ENCODE measurements around the gene HDAC4.

The HDAC4 gene

DNA sequence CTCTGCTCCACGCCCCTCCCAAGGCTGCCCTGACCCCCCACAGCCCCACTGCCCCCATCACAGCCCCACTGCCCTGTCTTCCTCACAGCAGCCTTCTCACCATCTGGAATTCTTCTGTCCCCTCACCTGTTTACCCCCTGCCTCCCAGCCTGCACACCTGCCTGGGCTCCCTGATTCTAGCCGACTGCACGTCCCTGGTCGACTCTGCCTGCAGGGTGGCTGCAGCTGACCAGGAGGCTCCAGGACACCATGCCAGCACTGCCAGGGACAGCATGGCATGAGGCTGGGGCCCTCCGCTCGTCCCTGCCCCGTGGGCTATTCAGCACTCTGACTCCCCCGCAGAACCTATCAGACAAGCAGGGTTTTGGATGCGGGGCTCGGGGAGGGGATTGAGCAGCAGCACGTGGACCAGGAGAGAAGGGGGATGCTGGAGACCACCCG, 254.1 kb downstream of the HDAC4 start:
- Histone ChIP-seq H3F3A (ENCODE audit: insufficient read depth) (no peaks in the 10 kb centered on the region), H3K9me3 (ENCODE audit: insufficient read depth, low read length) (no peaks in the 10 kb centered on the region), H2AFZ (ENCODE audit: low read depth, low read length, severe bottlenecking) (no peak overlapping the region), H4K20me1 (ENCODE audit: low read depth, low read length) (no peaks in the 10 kb centered on the region), H3K27ac (ENCODE audit: low read depth, low read length) (no peak overlapping the region), H3K4me3 (ENCODE audit: insufficient read depth, low read length, poor library complexity, severe bottlenecking) (no peak overlapping the region), H3K9me2 (replicated peaks; ENCODE audit: insufficient read depth, low read length) (no peaks in the 10 kb centered on the region), H3K27me3 (ENCODE audit: low read length) (no peaks in the 10 kb centered on the region), H3K9ac (ENCODE audit: low read length) (no peak overlapping the region), H3K36me3 (ENCODE audit: low read length) (no peaks in the 10 kb centered on the region), H3K79me2 (ENCODE audit: insufficient read depth, low read length) (no peaks in the 10 kb centered on the region), H3K4me2 (ENCODE audit: low read depth, low read length, poor library complexity, severe bottlenecking) (no peak overlapping the region)
- no peak for TF ChIP-seq EZH2phosphoT487 (conservative IDR thresholded peaks at IDR 0.05; ENCODE audit: low read length)
- TF ChIP-seq, protein P1, sequence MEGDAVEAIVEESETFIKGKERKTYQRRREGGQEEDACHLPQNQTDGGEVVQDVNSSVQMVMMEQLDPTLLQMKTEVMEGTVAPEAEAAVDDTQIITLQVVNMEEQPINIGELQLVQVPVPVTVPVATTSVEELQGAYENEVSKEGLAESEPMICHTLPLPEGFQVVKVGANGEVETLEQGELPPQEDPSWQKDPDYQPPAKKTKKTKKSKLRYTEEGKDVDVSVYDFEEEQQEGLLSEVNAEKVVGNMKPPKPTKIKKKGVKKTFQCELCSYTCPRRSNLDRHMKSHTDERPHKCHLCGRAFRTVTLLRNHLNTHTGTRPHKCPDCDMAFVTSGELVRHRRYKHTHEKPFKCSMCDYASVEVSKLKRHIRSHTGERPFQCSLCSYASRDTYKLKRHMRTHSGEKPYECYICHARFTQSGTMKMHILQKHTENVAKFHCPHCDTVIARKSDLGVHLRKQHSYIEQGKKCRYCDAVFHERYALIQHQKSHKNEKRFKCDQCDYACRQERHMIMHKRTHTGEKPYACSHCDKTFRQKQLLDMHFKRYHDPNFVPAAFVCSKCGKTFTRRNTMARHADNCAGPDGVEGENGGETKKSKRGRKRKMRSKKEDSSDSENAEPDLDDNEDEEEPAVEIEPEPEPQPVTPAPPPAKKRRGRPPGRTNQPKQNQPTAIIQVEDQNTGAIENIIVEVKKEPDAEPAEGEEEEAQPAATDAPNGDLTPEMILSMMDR (IDR thresholded peaks at IDR 0.05; ENCODE audit: insufficient read depth, low read length, poor library complexity, severe bottlenecking): no peak

DNA sequence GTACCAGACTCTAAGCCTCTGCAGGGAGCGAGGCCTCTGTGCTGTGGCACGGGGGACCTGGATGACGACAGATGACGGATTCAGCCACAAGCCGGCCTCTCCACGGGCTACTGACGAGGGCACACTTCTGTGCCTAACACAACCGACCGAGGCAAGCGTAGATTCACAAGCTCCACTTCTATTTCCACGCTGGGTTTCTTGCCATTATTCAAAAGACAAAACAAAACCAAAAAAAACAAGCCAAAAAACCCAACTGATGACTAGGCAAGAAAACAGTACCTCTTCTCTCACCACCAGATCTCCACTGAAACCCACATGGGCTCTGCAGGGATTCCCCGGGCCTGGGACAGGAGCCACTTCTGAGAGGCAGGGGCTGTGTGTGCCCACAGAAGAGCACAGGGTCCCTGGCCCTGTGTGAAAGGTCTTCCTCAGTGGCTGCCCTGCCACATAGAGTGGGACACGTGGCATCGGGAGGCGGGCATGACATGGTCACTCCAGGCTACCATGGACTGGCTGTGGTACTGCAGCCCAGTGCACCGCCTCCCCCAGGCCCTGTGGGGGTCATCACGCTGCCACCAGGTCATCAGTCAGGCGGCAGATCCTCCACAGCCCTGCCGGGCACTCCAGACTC, 254.7 kb downstream of the HDAC4 start:
- Histone ChIP-seq H3K4me2 (ENCODE audit: low read depth, low read length, poor library complexity, severe bottlenecking) (no peak overlapping the region), H3K4me3 (ENCODE audit: insufficient read depth, low read length, poor library complexity, severe bottlenecking) (no peak overlapping the region), H3K9ac (ENCODE audit: low read length) (no peak overlapping the region), H4K20me1 (ENCODE audit: low read depth, low read length) (no peaks in the 10 kb centered on the region), H3K27me3 (ENCODE audit: low read length) (no peaks in the 10 kb centered on the region), H3K9me2 (replicated peaks; ENCODE audit: insufficient read depth, low read length) (no peaks in the 10 kb centered on the region), H3K36me3 (ENCODE audit: low read length) (no peaks in the 10 kb centered on the region), H3K9me3 (ENCODE audit: insufficient read depth, low read length) (no peaks in the 10 kb centered on the region), H2AFZ (ENCODE audit: low read depth, low read length, severe bottlenecking) (no peak overlapping the region), H3K27ac (ENCODE audit: low read depth, low read length) (no peak overlapping the region), H3K79me2 (ENCODE audit: insufficient read depth, low read length) (no peaks in the 10 kb centered on the region), H3F3A (ENCODE audit: insufficient read depth) (no peaks in the 10 kb centered on the region)
- TF ChIP-seq, protein P1 (IDR thresholded peaks at IDR 0.05; ENCODE audit: insufficient read depth, low read length, poor library complexity, severe bottlenecking): no peak
- TF ChIP-seq EZH2phosphoT487 (conservative IDR thresholded peaks at IDR 0.05; ENCODE audit: low read length): no peak

DNA sequence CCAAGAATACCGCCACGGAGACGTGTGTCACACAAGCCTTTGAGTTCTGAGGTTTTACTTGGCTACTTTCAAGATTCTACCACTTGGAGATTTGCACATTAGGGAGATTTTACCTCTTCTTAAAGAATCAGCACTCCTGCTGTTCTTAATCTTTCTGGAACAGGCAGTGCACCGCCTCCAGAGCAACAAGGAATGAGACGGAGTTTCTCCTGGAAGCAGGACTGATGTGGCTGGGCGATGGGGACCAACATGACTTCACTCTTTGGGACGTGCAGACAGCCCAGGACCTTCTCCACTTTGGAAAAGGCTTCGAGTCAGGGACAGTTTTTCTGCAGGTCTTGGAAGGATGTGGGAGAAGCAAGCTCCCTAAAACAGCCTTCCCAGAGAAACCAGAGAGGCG, 255.2 kb downstream of the HDAC4 start:
- TF ChIP-seq EZH2phosphoT487 (conservative IDR thresholded peaks at IDR 0.05; ENCODE audit: low read length): no peak
- TF ChIP-seq, protein P1 (IDR thresholded peaks at IDR 0.05; ENCODE audit: insufficient read depth, low read length, poor library complexity, severe bottlenecking): no peak
- no peaks in the 10 kb centered on the region for H4K20me1 ChIP-seq (ENCODE audit: low read depth, low read length)
- no peak overlapping the region for H3K4me2 ChIP-seq (ENCODE audit: low read depth, low read length, poor library complexity, severe bottlenecking)
- no peaks in the 10 kb centered on the region for H3K36me3 ChIP-seq (ENCODE audit: low read length)
- H3K27ac ChIP-seq (ENCODE audit: low read depth, low read length): no peak overlapping the region
- no peaks in the 10 kb centered on the region for H3K79me2 ChIP-seq (ENCODE audit: insufficient read depth, low read length)
- H3K9me3 ChIP-seq (ENCODE audit: insufficient read depth, low read length): no peaks in the 10 kb centered on the region
- no peaks in the 10 kb centered on the region for H3F3A ChIP-seq (ENCODE audit: insufficient read depth)
- H2AFZ ChIP-seq (ENCODE audit: low read depth, low read length, severe bottlenecking): no peak overlapping the region
- H3K9ac ChIP-seq (ENCODE audit: low read length): no peak overlapping the region
- no peaks in the 10 kb centered on the region for H3K27me3 ChIP-seq (ENCODE audit: low read length)
- no peaks in the 10 kb centered on the region for H3K9me2 ChIP-seq (replicated peaks; ENCODE audit: insufficient read depth, low read length)
- no peak overlapping the region for H3K4me3 ChIP-seq (ENCODE audit: insufficient read depth, low read length, poor library complexity, severe bottlenecking)
